Colonic mucosa (tissue), 4 donors: ENCODE measurements around the gene DNAH7. TPM values are rescaled to one million over a fixed set of nuclear protein-coding genes. Genes with fewer than 3 reads are reported as not detected.

Experiments used
- DNase-seq: peaks from one replicate; pipeline ENCODE4 v3.0.0-alpha.2; 2020
- H3K27ac ChIP-seq: fragments of 200-600 bp; one replicate; pipeline ENCODE4 v1.8.0; 2021
- H3K27me3 ChIP-seq: fragments of 200-600 bp; one replicate; pipeline ENCODE4 v1.8.0; 2021
- H3K36me3 ChIP-seq: fragments of 200-600 bp; one replicate; pipeline ENCODE4 v1.8.0; 2021
- H3K4me1 ChIP-seq: fragments of 200-600 bp; one replicate; pipeline ENCODE4 v1.8.0; 2021; ENCODE audit warnings: mild to moderate bottlenecking
- H3K4me3 ChIP-seq: fragments of 200-600 bp; one replicate; pipeline ENCODE4 v1.8.0; 2021
- H3K9ac ChIP-seq, 2 donors: one replicate each; pipeline ENCODE4 v1.7.0; 2013; ENCODE audit warnings: control low read depth in 2 of 2, low read depth in 2 of 2, low read length in 2 of 2
- H3K9me3 ChIP-seq: fragments of 200-600 bp; one replicate; pipeline ENCODE4 v1.8.0; 2021
- CTCF ChIP-seq: fragments of 200-600 bp; IDR thresholded peaks from one replicate; pipeline ENCODE4 v1.8.0; 2022; ENCODE audit warnings: antibody characterized with exemption, mild to moderate bottlenecking
- intact Hi-C: fragments of 100-400 bp; cut with DNase I; formaldehyde crosslinking; loops from one replicate; pipeline ENCODE4 v1.14.1; 2022
- total RNA-seq, 2 donors: library from RNA; stranded (reverse); fragmentation: NEBNext Ultra II Directional in 1 of 2; extraction: Animal tissue kit (Norgen Biotek cat#: 25700) in 1 of 2; gene quantifications; one replicate each; pipeline ENCODE4 v1.2.1, GENCODE V29; 2021
- donor health status: healthy.
- donor health status: DM: no; HTN: no; CAD: no.
- donor health status: DM: no; HTN: no; CAD: no.

The DNAH7 gene
- total RNA-seq, 2 donors from 2014 or later: 0.91 to 2.0 TPM

GRCh38 chr2:195898505-195899191 is 170.0 kb downstream of the DNAH7 start:
- Histone ChIP-seq H3K36me3 (no peaks in the 10 kb centered on the region), H3K27ac (no peak overlapping the region)
- intact Hi-C loops: no loop called here

GRCh38 chr2:195891081-195891480 is 177.6 kb downstream of the DNAH7 start:
- no peak overlapping the region for H3K27ac ChIP-seq
- intact Hi-C loops: no loop called here

More at GRCh38 chr2:195898505-195899191, 170.0 kb downstream of the DNAH7 start:
- Histone ChIP-seq H3K27me3 (no peaks in the 10 kb centered on the region), H3K9me3 (no peaks in the 10 kb centered on the region), H3K9ac (no peak overlapping the region), H3K4me3 (no peak overlapping the region), H3K4me1 (no peaks in the 10 kb centered on the region)
- no peak for TF ChIP-seq CTCF
- peak; percentile 31 for DNase-seq

GRCh38 chr2:195879153-195879552 is 189.5 kb downstream of the DNAH7 start:
- Histone ChIP-seq H3K36me3 (no peaks in the 10 kb centered on the region), H3K4me3 (no peak overlapping the region), H3K27ac (no peak overlapping the region), H3K4me1 (no peaks in the 10 kb centered on the region), H3K9me3 (no peaks in the 10 kb centered on the region), H3K27me3 (no peaks in the 10 kb centered on the region), H3K9ac (no peak overlapping the region)
- no peak for DNase-seq
- no peak for TF ChIP-seq CTCF
- intact Hi-C loops: no loop called here

More at GRCh38 chr2:195891081-195891480, 177.6 kb downstream of the DNAH7 start:
- TF ChIP-seq CTCF: no peak
- no peaks in the 10 kb centered on the region for H3K4me1 ChIP-seq
- H3K9ac ChIP-seq: no peak overlapping the region
- no peaks in the 10 kb centered on the region for H3K9me3 ChIP-seq
- no peak for DNase-seq
- no peaks in the 10 kb centered on the region for H3K27me3 ChIP-seq
- no peak overlapping the region for H3K4me3 ChIP-seq
- H3K36me3 ChIP-seq: no peaks in the 10 kb centered on the region

- no peak overlapping the region for H3K27ac ChIP-seq
- H3K36me3 ChIP-seq: no peaks in the 10 kb centered on the region
- no peak overlapping the region for H3K4me3 ChIP-seq
- no peaks in the 10 kb centered on the region for H3K27me3 ChIP-seq
- H3K4me1 ChIP-seq: no peaks in the 10 kb centered on the region
- DNase-seq: no peak
- intact Hi-C loops: no loop called here
- TF ChIP-seq CTCF: no peak
- no peak overlapping the region for H3K9ac ChIP-seq
- H3K9me3 ChIP-seq: no peaks in the 10 kb centered on the region
Observed at GRCh38 chr2:195871326-195871725, 197.3 kb downstream of the DNAH7 start.

GRCh38 chr2:195864316-195864715 is 204.3 kb downstream of the DNAH7 start:
- Histone ChIP-seq H3K27me3 (no peaks in the 10 kb centered on the region), H3K9ac (no peak overlapping the region), H3K9me3 (no peaks in the 10 kb centered on the region), H3K36me3 (no peaks in the 10 kb centered on the region), H3K27ac (no peak overlapping the region), H3K4me1 (no peaks in the 10 kb centered on the region), H3K4me3 (no peak overlapping the region)
- intact Hi-C loops: no loop called here
- no peak for DNase-seq
- TF ChIP-seq CTCF: no peak
